ENCODE measurements around the gene DNAJC17.

Gene DNAJC17

GRCh38 chr15:40806672-40807027, 623 bp downstream of the DNAJC17 start:
- H3K4me1 ChIP-seq (ENCODE audit: control insufficient read depth, insufficient read depth, low read length), result peaks cover 16% of the 10 kb centered on the region
- H3K4me3 ChIP-seq (ENCODE audit: low read length), result peak overlapping the region; percentile 87
- no peaks in the 10 kb centered on the region for H3K9me3 ChIP-seq (replicated peaks; ENCODE audit: low read length)
- H3K9ac ChIP-seq (ENCODE audit: low read depth, low read length), result peak overlapping the region; percentile 93
- H3K36me3 ChIP-seq (ENCODE audit: insufficient read depth, low read length), result peaks cover 21% of the 10 kb centered on the region
- H3K4me2 ChIP-seq (ENCODE audit: low read length), result peak overlapping the region; percentile 82
- no peaks in the 10 kb centered on the region for H3K27me3 ChIP-seq (ENCODE audit: control insufficient read depth, insufficient read depth, low read length)

- Histone ChIP-seq H3K27me3 (ENCODE audit: control insufficient read depth, insufficient read depth, low read length) (no peaks in the 10 kb centered on the region), H3K4me1 (ENCODE audit: control insufficient read depth, insufficient read depth, low read length) (peaks cover 16% of the 10 kb centered on the region), H3K4me3 (ENCODE audit: low read length) (no peak overlapping the region), H3K9me3 (replicated peaks; ENCODE audit: low read length) (no peaks in the 10 kb centered on the region), H3K4me2 (ENCODE audit: low read length) (no peak overlapping the region), H3K9ac (ENCODE audit: low read depth, low read length) (no peak overlapping the region), H3K36me3 (ENCODE audit: insufficient read depth, low read length) (peaks cover 9% of the 10 kb centered on the region)
Measured at GRCh38 chr15:40803688-40804087, 3.6 kb downstream of the DNAJC17 start.

GRCh38 chr15:40803076-40803475, 4.2 kb downstream of the DNAJC17 start:
- Histone ChIP-seq H3K27me3 (ENCODE audit: control insufficient read depth, insufficient read depth, low read length) (no peaks in the 10 kb centered on the region), H3K4me1 (ENCODE audit: control insufficient read depth, insufficient read depth, low read length) (peaks cover 10% of the 10 kb centered on the region), H3K9me3 (replicated peaks; ENCODE audit: low read length) (no peaks in the 10 kb centered on the region), H3K4me2 (ENCODE audit: low read length) (no peak overlapping the region), H3K36me3 (ENCODE audit: insufficient read depth, low read length) (peaks cover 12% of the 10 kb centered on the region), H3K9ac (ENCODE audit: low read depth, low read length) (no peak overlapping the region), H3K4me3 (ENCODE audit: low read length) (no peak overlapping the region)

GRCh38 chr15:40799523-40799922, 7.8 kb downstream of the DNAJC17 start:
- no peak overlapping the region for H3K9ac ChIP-seq (ENCODE audit: low read depth, low read length)
- H3K4me1 ChIP-seq (ENCODE audit: control insufficient read depth, insufficient read depth, low read length), result no peaks in the 10 kb centered on the region
- no peak overlapping the region for H3K4me3 ChIP-seq (ENCODE audit: low read length)
- H3K36me3 ChIP-seq (ENCODE audit: insufficient read depth, low read length), result peaks cover 12% of the 10 kb centered on the region
- H3K9me3 ChIP-seq (replicated peaks; ENCODE audit: low read length), result no peaks in the 10 kb centered on the region
- H3K27me3 ChIP-seq (ENCODE audit: control insufficient read depth, insufficient read depth, low read length), result no peaks in the 10 kb centered on the region
- H3K4me2 ChIP-seq (ENCODE audit: low read length), result no peak overlapping the region

GRCh38 chr15:40796512-40796911, 10.8 kb downstream of the DNAJC17 start:
- no peaks in the 10 kb centered on the region for H3K27me3 ChIP-seq (ENCODE audit: control insufficient read depth, insufficient read depth, low read length)
- H3K4me3 ChIP-seq (ENCODE audit: low read length), result no peak overlapping the region
- H3K9ac ChIP-seq (ENCODE audit: low read depth, low read length), result no peak overlapping the region

GRCh38 chr15:40796041-40796440, 11.2 kb downstream of the DNAJC17 start:
- Histone ChIP-seq H3K4me3 (ENCODE audit: low read length) (no peak overlapping the region), H3K4me1 (ENCODE audit: control insufficient read depth, insufficient read depth, low read length) (peaks cover 13% of the 10 kb centered on the region), H3K27me3 (ENCODE audit: control insufficient read depth, insufficient read depth, low read length) (no peaks in the 10 kb centered on the region)

More at GRCh38 chr15:40796512-40796911, 10.8 kb downstream of the DNAJC17 start:
- peaks cover 13% of the 10 kb centered on the region for H3K4me1 ChIP-seq (ENCODE audit: control insufficient read depth, insufficient read depth, low read length)
- peaks cover 11% of the 10 kb centered on the region for H3K36me3 ChIP-seq (ENCODE audit: insufficient read depth, low read length)
- H3K4me2 ChIP-seq (ENCODE audit: low read length), result no peak overlapping the region
- H3K9me3 ChIP-seq (replicated peaks; ENCODE audit: low read length), result no peaks in the 10 kb centered on the region

GRCh38 chr15:40793216-40793989, 13.9 kb downstream of the DNAJC17 start:
- Histone ChIP-seq H3K27me3 (ENCODE audit: control insufficient read depth, insufficient read depth, low read length) (no peaks in the 10 kb centered on the region), H3K4me1 (ENCODE audit: control insufficient read depth, insufficient read depth, low read length) (peaks cover 18% of the 10 kb centered on the region), H3K36me3 (ENCODE audit: insufficient read depth, low read length) (peaks cover 9% of the 10 kb centered on the region), H3K9ac (ENCODE audit: low read depth, low read length) (no peak overlapping the region), H3K9me3 (replicated peaks; ENCODE audit: low read length) (no peaks in the 10 kb centered on the region), H3K4me3 (ENCODE audit: low read length) (peak overlapping the region; percentile 15), H3K4me2 (ENCODE audit: low read length) (peak overlapping the region; percentile 67)

More at GRCh38 chr15:40796041-40796440, 11.2 kb downstream of the DNAJC17 start:
- Histone ChIP-seq H3K9me3 (replicated peaks; ENCODE audit: low read length) (no peaks in the 10 kb centered on the region), H3K4me2 (ENCODE audit: low read length) (no peak overlapping the region), H3K9ac (ENCODE audit: low read depth, low read length) (no peak overlapping the region), H3K36me3 (ENCODE audit: insufficient read depth, low read length) (peaks cover 11% of the 10 kb centered on the region)

- no peak overlapping the region for H3K4me2 ChIP-seq (ENCODE audit: low read length)
- no peaks in the 10 kb centered on the region for H3K9me3 ChIP-seq (replicated peaks; ENCODE audit: low read length)
- H3K4me3 ChIP-seq (ENCODE audit: low read length), result no peak overlapping the region
- peaks cover 7% of the 10 kb centered on the region for H3K36me3 ChIP-seq (ENCODE audit: insufficient read depth, low read length)
- peaks cover 26% of the 10 kb centered on the region for H3K4me1 ChIP-seq (ENCODE audit: control insufficient read depth, insufficient read depth, low read length)
- no peak overlapping the region for H3K9ac ChIP-seq (ENCODE audit: low read depth, low read length)
- H3K27me3 ChIP-seq (ENCODE audit: control insufficient read depth, insufficient read depth, low read length), result no peaks in the 10 kb centered on the region
Measured at GRCh38 chr15:40792394-40792793, 14.9 kb downstream of the DNAJC17 start.

- Histone ChIP-seq H3K36me3 (ENCODE audit: insufficient read depth, low read length) (peaks cover 7% of the 10 kb centered on the region), H3K4me1 (ENCODE audit: control insufficient read depth, insufficient read depth, low read length) (peaks cover 38% of the 10 kb centered on the region), H3K9ac (ENCODE audit: low read depth, low read length) (no peak overlapping the region), H3K4me2 (ENCODE audit: low read length) (no peak overlapping the region), H3K9me3 (replicated peaks; ENCODE audit: low read length) (no peaks in the 10 kb centered on the region), H3K4me3 (ENCODE audit: low read length) (no peak overlapping the region), H3K27me3 (ENCODE audit: control insufficient read depth, insufficient read depth, low read length) (no peaks in the 10 kb centered on the region)
Measured at GRCh38 chr15:40790718-40791117, 16.6 kb downstream of the DNAJC17 start.

GRCh38 chr15:40789999-40790398, 17.3 kb downstream of the DNAJC17 start:
- H3K9me3 ChIP-seq (replicated peaks; ENCODE audit: low read length), result no peaks in the 10 kb centered on the region
- no peaks in the 10 kb centered on the region for H3K27me3 ChIP-seq (ENCODE audit: control insufficient read depth, insufficient read depth, low read length)
- peaks cover 7% of the 10 kb centered on the region for H3K36me3 ChIP-seq (ENCODE audit: insufficient read depth, low read length)
- no peak overlapping the region for H3K9ac ChIP-seq (ENCODE audit: low read depth, low read length)
- peaks cover 38% of the 10 kb centered on the region for H3K4me1 ChIP-seq (ENCODE audit: control insufficient read depth, insufficient read depth, low read length)
- no peak overlapping the region for H3K4me3 ChIP-seq (ENCODE audit: low read length)
- H3K4me2 ChIP-seq (ENCODE audit: low read length), result no peak overlapping the region

GRCh38 chr15:40789119-40789518, 18.2 kb downstream of the DNAJC17 start:
- H3K9me3 ChIP-seq (replicated peaks; ENCODE audit: low read length), result no peaks in the 10 kb centered on the region
- no peaks in the 10 kb centered on the region for H3K27me3 ChIP-seq (ENCODE audit: control insufficient read depth, insufficient read depth, low read length)
- H3K4me3 ChIP-seq (ENCODE audit: low read length), result no peak overlapping the region
- H3K4me1 ChIP-seq (ENCODE audit: control insufficient read depth, insufficient read depth, low read length), result peaks cover 37% of the 10 kb centered on the region
- H3K36me3 ChIP-seq (ENCODE audit: insufficient read depth, low read length), result peaks cover 11% of the 10 kb centered on the region
- H3K9ac ChIP-seq (ENCODE audit: low read depth, low read length), result no peak overlapping the region
- no peak overlapping the region for H3K4me2 ChIP-seq (ENCODE audit: low read length)

GRCh38 chr15:40787991-40788390, 19.3 kb downstream of the DNAJC17 start:
- peak overlapping the region; percentile 36 for H3K4me2 ChIP-seq (ENCODE audit: low read length)
- peaks cover 11% of the 10 kb centered on the region for H3K36me3 ChIP-seq (ENCODE audit: insufficient read depth, low read length)
- H3K27me3 ChIP-seq (ENCODE audit: control insufficient read depth, insufficient read depth, low read length), result no peaks in the 10 kb centered on the region
- no peak overlapping the region for H3K4me3 ChIP-seq (ENCODE audit: low read length)
- H3K9me3 ChIP-seq (replicated peaks; ENCODE audit: low read length), result no peaks in the 10 kb centered on the region
- peak overlapping the region; percentile 17 for H3K9ac ChIP-seq (ENCODE audit: low read depth, low read length)
- peaks cover 26% of the 10 kb centered on the region for H3K4me1 ChIP-seq (ENCODE audit: control insufficient read depth, insufficient read depth, low read length)

Measured in skeletal muscle satellite cell (primary cell).